WERI-Rb-1 (cell line): ENCODE results near the gene TARS2.
A peak's percentile ranks its signal among the peaks of the same experiment; 100 is the strongest.

Experiments
- DNase-seq: peaks from one replicate; pipeline ENCODE4 v3.0.0-alpha.2; 2020
- H3K27ac ChIP-seq: fragments of 250-450 bp; sonication (Bioruptor Pico); 2 replicates; pipeline ENCODE4 v1.5.1; 2020; ENCODE audit warnings: mild to moderate bottlenecking, moderate library complexity
- H3K27me3 ChIP-seq: fragments of 250-450 bp; sonication (Bioruptor Pico); 2 replicates; pipeline ENCODE4 v1.5.1; 2021; ENCODE audit warnings: mild to moderate bottlenecking, low read depth, moderate library complexity; ENCODE audit not compliant: insufficient read depth, severe bottlenecking
- H3K36me3 ChIP-seq: fragments of 250-450 bp; sonication (Bioruptor Pico); 2 replicates; pipeline ENCODE4 v1.5.1; 2020; ENCODE audit warnings: mild to moderate bottlenecking, moderate library complexity
- H3K4me3 ChIP-seq: 2 replicates; pipeline ENCODE4 v1.5.1; 2011; ENCODE audit warnings: low read depth, mild to moderate bottlenecking, control low read depth, low read length
- H3K9me3 ChIP-seq: fragments of 250-450 bp; sonication (Bioruptor Pico); 2 replicates; pipeline ENCODE4 v1.5.1; 2021; ENCODE audit warnings: mild to moderate bottlenecking, moderate library complexity; ENCODE audit not compliant: severe bottlenecking
- CTCF ChIP-seq: IDR thresholded peaks from 2 replicates; pipeline ENCODE4 v1.5.1; 2011; ENCODE audit warnings: low read depth, mild to moderate bottlenecking, control low read depth, inconsistent platforms, low read length

TARS2 gene

GRCh38 chr1:150545486-150546032, 58.3 kb downstream of the TARS2 start:
- Histone ChIP-seq H3K27ac (no peak overlapping the region), H3K36me3 (no peaks in the 10 kb centered on the region), H3K9me3 (no peaks in the 10 kb centered on the region), H3K27me3 (no peaks in the 10 kb centered on the region), H3K4me3 (no peak overlapping the region)
- no peak for DNase-seq
- no peak for TF ChIP-seq CTCF

- no peak overlapping the region for H3K4me3 ChIP-seq
- no peak overlapping the region for H3K27ac ChIP-seq
- no peaks in the 10 kb centered on the region for H3K36me3 ChIP-seq
- no peak for DNase-seq
- no peak for TF ChIP-seq CTCF
- H3K9me3 ChIP-seq: no peaks in the 10 kb centered on the region
- no peaks in the 10 kb centered on the region for H3K27me3 ChIP-seq
Measured at GRCh38 chr1:150546294-150546937, 59.2 kb downstream of the TARS2 start.

- Histone ChIP-seq H3K27ac (no peak overlapping the region), H3K27me3 (no peaks in the 10 kb centered on the region), H3K36me3 (no peaks in the 10 kb centered on the region), H3K4me3 (peak overlapping the region; percentile 40), H3K9me3 (no peaks in the 10 kb centered on the region)
- TF ChIP-seq CTCF: no peak
- DNase-seq: no peak
Measured at GRCh38 chr1:150548324-150548631, 61.1 kb downstream of the TARS2 start.

GRCh38 chr1:150548632-150549495, 61.6 kb downstream of the TARS2 start, which contains the start of gene ADAMTSL4:
Gene ADAMTSL4 (plus strand): TSS chr1:150549408. CDS start chr1:150552289, 2,881 bp downstream.
- Histone ChIP-seq H3K27me3 (no peaks in the 10 kb centered on the region), H3K36me3 (no peaks in the 10 kb centered on the region), H3K9me3 (no peaks in the 10 kb centered on the region), H3K27ac (0 out of 2 replicates have a peak within 1 kb of the TSS, but pooled peaks have one; percentile 1), H3K4me3 (peak within 1 kb of the TSS; percentile 40)
- 0 out of 2 replicates have a peak, but pooled peaks have one; percentile 20 for TF ChIP-seq CTCF
- peak; percentile 65 for DNase-seq

GRCh38 chr1:150549496-150550221, 62.4 kb downstream of the TARS2 start:
- H3K27ac ChIP-seq: no peak overlapping the region
- no peak for DNase-seq
- no peaks in the 10 kb centered on the region for H3K36me3 ChIP-seq
- H3K27me3 ChIP-seq: no peaks in the 10 kb centered on the region
- no peaks in the 10 kb centered on the region for H3K9me3 ChIP-seq
- TF ChIP-seq CTCF: no peak
- H3K4me3 ChIP-seq: no peak overlapping the region
